Renal cortical epithelial cell (primary cell): ENCODE results near the gene MPND. TPM values are rescaled to one million over a fixed set of nuclear protein-coding genes. Genes with fewer than 3 reads are reported as not detected.

Source experiments
- DNase-seq: peaks from one replicate; pipeline ENCODE4 v3.0.0-alpha.2; 2011; ENCODE audit warnings: low read depth
- total RNA-seq: library from RNA; depleted of rRNA; stranded (reverse); fragments of >200 nt; gene quantifications from 2 replicates; pipeline ENCODE4 v1.2.3, GENCODE V29; 2014

MPND gene
- total RNA-seq, 1 donor from 2014 or later: 7.2 TPM

GRCh38 chr19:4403005-4403761, 59.8 kb downstream of the MPND start:
- no peak for DNase-seq

GRCh38 chr19:4405977-4406376, 62.6 kb downstream of the MPND start:
- no peak for DNase-seq

GRCh38 chr19:4406626-4407025, 63.3 kb downstream of the MPND start:
- no peak for DNase-seq

GRCh38 chr19:4409123-4409933, 66.0 kb downstream of the MPND start:
- DNase-seq: no peak

Other genes starting within 250 kb of the MPND start
- gene MAP2K2, start 219.4 kb upstream of the MPND start, total RNA-seq: 124 and 126 TPM in 2 replicates
- not detected in 2 replicates for gene CREB3L3, start 189.9 kb upstream of the MPND start, total RNA-seq
- gene SIRT6, start 161.0 kb upstream of the MPND start, total RNA-seq: 9.7 and 19.2 TPM in 2 replicates
- 1.7 TPM in 1 of 2 replicates, not detected in the other for gene ANKRD24, start 160.9 kb upstream of the MPND start, total RNA-seq
- gene EBI3, start 114.0 kb upstream of the MPND start, total RNA-seq: 1.3 and 2.4 TPM in 2 replicates
- gene YJU2, start 96.5 kb upstream of the MPND start, total RNA-seq: 19.8 and 25.7 TPM in 2 replicates
- not detected in 2 replicates for gene SHD, start 64.3 kb upstream of the MPND start, total RNA-seq
- gene TMIGD2, start 41.2 kb upstream of the MPND start, total RNA-seq: not detected in 2 replicates
- 1.0 and 5.6 TPM in 2 replicates for gene FSD1, start 39.0 kb upstream of the MPND start, total RNA-seq
- gene STAP2, start 4.7 kb upstream of the MPND start, total RNA-seq: 26.6 and 89.1 TPM in 2 replicates
- gene SH3GL1, start 57.0 kb downstream of the MPND start, total RNA-seq: 30.6 and 51.2 TPM in 2 replicates
- gene CHAF1A, start 59.1 kb downstream of the MPND start, total RNA-seq: 5.6 and 10.9 TPM in 2 replicates
- 101 and 105 TPM in 2 replicates for gene UBXN6, start 114.2 kb downstream of the MPND start, total RNA-seq
- 47.2 and 59.5 TPM in 2 replicates for gene HDGFL2, start 128.7 kb downstream of the MPND start, total RNA-seq
- gene PLIN4, start 174.9 kb downstream of the MPND start, total RNA-seq: under 0.01 and 0.10 TPM in 2 replicates
- 0.17 and 0.40 TPM in 2 replicates for gene PLIN5, start 191.7 kb downstream of the MPND start, total RNA-seq
- gene LRG1, start 196.5 kb downstream of the MPND start, total RNA-seq: 0.17 and 2.9 TPM in 2 replicates
- gene SEMA6B, start 216.1 kb downstream of the MPND start, total RNA-seq: 0.17 and 0.89 TPM in 2 replicates